ENCODE data around the gene POFUT1. TPM values are rescaled to one million over a fixed set of nuclear protein-coding genes. Genes with fewer than 3 reads are reported as not detected.
"Not testable (repeated sequence)": the region's sequence is repeated elsewhere in the genome, so short reads cannot be mapped to it uniquely, and the experiment has no call there.

Gene POFUT1
- total RNA-seq, 1 donor from 2014 or later, result 28.9 TPM

GRCh38 chr20:32190616-32191415, 16.9 kb upstream of the POFUT1 start:
- DNase-seq, result no peak
- Histone ChIP-seq H3K27ac (replicated peaks) (peak overlapping the region; percentile 83), H3K4me1 (peaks cover 60% of the 10 kb centered on the region), H3K36me3 (peaks cover 17% of the 10 kb centered on the region), H3K4me3 (peak overlapping the region; percentile 78), H3K9me3 (replicated peaks) (no peaks in the 10 kb centered on the region), H3K27me3 (ENCODE audit: low read depth) (no peaks in the 10 kb centered on the region)
- no peak for TF ChIP-seq CTCF (IDR thresholded peaks at IDR 0.05; ENCODE audit: borderline replicate concordance)
- intact Hi-C loops (cut with micrococcal nuclease), result no loop called here

DNA sequence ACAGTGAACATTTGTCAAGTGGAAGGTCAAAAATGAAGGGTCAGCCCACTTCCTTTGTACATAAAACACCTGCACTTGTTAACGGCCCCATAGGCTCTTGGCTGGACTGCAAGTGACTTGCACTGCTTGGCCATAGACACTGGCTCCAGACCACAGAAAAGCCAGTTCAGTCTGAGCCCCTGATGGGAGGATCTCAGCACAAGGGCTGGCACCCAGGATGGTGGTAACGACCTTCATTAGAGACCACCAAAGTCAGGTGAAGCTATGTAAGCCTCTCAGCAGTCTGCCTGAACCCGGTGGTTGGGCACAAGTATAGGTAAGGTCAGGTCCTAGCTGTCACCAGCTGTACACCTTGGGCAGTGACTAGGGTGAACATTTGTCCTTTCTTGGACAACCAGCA, 16.3 kb upstream of the POFUT1 start:
- Histone ChIP-seq H3K27ac (replicated peaks) (peak overlapping the region; percentile 18), H3K4me3 (no peak overlapping the region), H3K36me3 (peaks cover 23% of the 10 kb centered on the region), H3K4me1 (peaks cover 60% of the 10 kb centered on the region), H3K27me3 (ENCODE audit: low read depth) (no peaks in the 10 kb centered on the region), H3K9me3 (replicated peaks) (no peaks in the 10 kb centered on the region)
- TF ChIP-seq CTCF (IDR thresholded peaks at IDR 0.05; ENCODE audit: borderline replicate concordance), result no peak
- intact Hi-C loops (cut with micrococcal nuclease), result no loop called here
- DNase-seq, result no peak

- H3K27ac ChIP-seq (replicated peaks), result peak overlapping the region; percentile 45
- intact Hi-C loops (cut with micrococcal nuclease), result no loop called here
- H3K4me3 ChIP-seq, result no peak overlapping the region
- TF ChIP-seq CTCF (IDR thresholded peaks at IDR 0.05; ENCODE audit: borderline replicate concordance), result no peak
- H3K4me1 ChIP-seq, result peaks cover 60% of the 10 kb centered on the region
- DNase-seq, result no peak
- H3K36me3 ChIP-seq, result peaks cover 27% of the 10 kb centered on the region
- no peaks in the 10 kb centered on the region for H3K9me3 ChIP-seq (replicated peaks)
- no peaks in the 10 kb centered on the region for H3K27me3 ChIP-seq (ENCODE audit: low read depth)
These were observed 15.8 kb upstream of the POFUT1 start for GRCh38 chr20:32191873-32192272.

DNA sequence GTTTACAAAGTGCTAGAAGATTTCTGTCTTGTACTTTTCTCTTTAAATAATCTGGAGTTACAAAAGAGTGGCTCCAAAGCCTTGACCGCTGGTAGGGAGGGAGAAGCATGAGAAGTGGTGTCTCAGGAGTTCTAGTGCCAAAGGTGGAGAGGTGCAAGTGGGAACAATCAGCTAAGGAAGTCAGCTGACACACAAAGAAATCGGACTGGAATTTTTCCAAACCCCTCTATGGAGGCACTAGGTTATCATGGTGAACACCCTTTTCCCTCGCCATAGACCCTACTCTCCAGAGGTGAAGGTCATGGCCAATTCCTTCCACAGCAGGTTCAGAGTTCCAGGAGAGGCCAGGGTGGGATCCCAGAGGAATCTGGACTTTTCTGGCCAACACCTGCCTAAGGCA, 15.0 kb upstream of the POFUT1 start:
- peaks cover 60% of the 10 kb centered on the region for H3K4me1 ChIP-seq
- no peaks in the 10 kb centered on the region for H3K27me3 ChIP-seq (ENCODE audit: low read depth)
- no peak overlapping the region for H3K4me3 ChIP-seq
- DNase-seq, result no peak
- no peaks in the 10 kb centered on the region for H3K9me3 ChIP-seq (replicated peaks)
- intact Hi-C loops (cut with micrococcal nuclease), result no loop called here
- TF ChIP-seq CTCF (IDR thresholded peaks at IDR 0.05; ENCODE audit: borderline replicate concordance), result no peak
- H3K36me3 ChIP-seq, result peaks cover 35% of the 10 kb centered on the region
- peak overlapping the region; percentile 45 for H3K27ac ChIP-seq (replicated peaks)

- Histone ChIP-seq H3K36me3 (peaks cover 42% of the 10 kb centered on the region), H3K27ac (replicated peaks) (peak overlapping the region; percentile 38), H3K4me1 (peaks cover 56% of the 10 kb centered on the region)
- DNase-seq; H3K9me3 ChIP-seq (replicated peaks); H3K4me3 ChIP-seq; H3K27me3 ChIP-seq (ENCODE audit: low read depth); intact Hi-C loops (cut with micrococcal nuclease): not testable (repeated sequence)
These were observed 14.3 kb upstream of the POFUT1 start for GRCh38 chr20:32193336-32193735.

- no peak overlapping the region for H3K4me3 ChIP-seq
- peaks cover 48% of the 10 kb centered on the region for H3K36me3 ChIP-seq
- no peak for DNase-seq
- H3K27me3 ChIP-seq (ENCODE audit: low read depth), result no peaks in the 10 kb centered on the region
- intact Hi-C loops (cut with micrococcal nuclease), result no loop called here
- no peaks in the 10 kb centered on the region for H3K9me3 ChIP-seq (replicated peaks)
- peak overlapping the region; percentile 21 for H3K27ac ChIP-seq (replicated peaks)
- peaks cover 56% of the 10 kb centered on the region for H3K4me1 ChIP-seq
- TF ChIP-seq CTCF (IDR thresholded peaks at IDR 0.05; ENCODE audit: borderline replicate concordance), result no peak
These were observed 13.7 kb upstream of the POFUT1 start for GRCh38 chr20:32193996-32194395.
